ENCODE data around the gene SECISBP2. TPM values are rescaled to one million over a fixed set of nuclear protein-coding genes. Genes with fewer than 3 reads are reported as not detected.

SECISBP2 gene
- total and polyA plus RNA-seq, 4 donors: 14.2 to 37.7 (median 24.3) TPM

GRCh38 chr9:89363311-89363670 lies 45.0 kb downstream of the SECISBP2 start:
- no peak overlapping the region for H3K4me3 ChIP-seq (ENCODE audit: low read depth in 1 of 3, low read length in 3 of 3)
- no peaks in the 10 kb centered on the region for H3K27me3 ChIP-seq (ENCODE audit: control insufficient read depth in 4 of 4, insufficient read depth in 4 of 4, low read length in 3 of 4)
- H3K9ac ChIP-seq (ENCODE audit: low read depth in 1 of 2, low read length in 2 of 2): no peak overlapping the region
- peaks cover 0 to 2% (median 0%) of the 10 kb centered on the region in 4 donors for H3K4me1 ChIP-seq (ENCODE audit: control insufficient read depth in 4 of 4, insufficient read depth in 4 of 4, low read length in 3 of 4)
- 92% methylated on average over 6 of the region's 6 CpGs for WGBS
- no peaks in the 10 kb centered on the region for H3K9me3 ChIP-seq (ENCODE audit: control insufficient read depth in 4 of 4, low read length in 3 of 4)
- no peak for TF ChIP-seq TAF1 (conservative IDR thresholded peaks at IDR 0.05)
- TF ChIP-seq EGR1 (IDR thresholded peaks at IDR 0.05; ENCODE audit: low read depth in 2 of 2): no peak
- TF ChIP-seq GABPA (IDR thresholded peaks at IDR 0.05 in 1 of 2, conservative IDR thresholded peaks at IDR 0.05 in 1 of 2): no peak
- peaks cover 6 to 31% (median 16%) of the 10 kb centered on the region in 4 donors for H3K36me3 ChIP-seq (ENCODE audit: control insufficient read depth in 4 of 4, insufficient read depth in 3 of 4, low read depth in 1 of 4, low read length in 3 of 4)
- no peak overlapping the region for H3K27ac ChIP-seq (ENCODE audit: low read depth in 1 of 2, low read length in 2 of 2)
- DNase-seq (ENCODE audit: low spot score): no peak

- H3K4me3 ChIP-seq (ENCODE audit: low read depth in 1 of 3, low read length in 3 of 3): no peak overlapping the region
- no peaks in the 10 kb centered on the region for H3K27me3 ChIP-seq (ENCODE audit: control insufficient read depth in 4 of 4, insufficient read depth in 4 of 4, low read length in 3 of 4)
- 96% methylated on average over 9 of the region's 9 CpGs for WGBS
- no peak overlapping the region for H3K9ac ChIP-seq (ENCODE audit: low read depth in 1 of 2, low read length in 2 of 2)
- H3K9me3 ChIP-seq (ENCODE audit: control insufficient read depth in 4 of 4, low read length in 3 of 4): no peaks in the 10 kb centered on the region
- TF ChIP-seq ATF3 (IDR thresholded peaks at IDR 0.05) (no peak), NR2F2 (IDR thresholded peaks at IDR 0.05) (no peak)
- H3K36me3 ChIP-seq (ENCODE audit: control insufficient read depth in 4 of 4, insufficient read depth in 3 of 4, low read depth in 1 of 4, low read length in 3 of 4): peaks cover 6 to 27% (median 14%) of the 10 kb centered on the region in 4 donors
- DNase-seq (ENCODE audit: low spot score): no peak
- H3K27ac ChIP-seq (ENCODE audit: low read depth in 1 of 2, low read length in 2 of 2): no peak overlapping the region
- peaks cover 0 to 2% (median 0%) of the 10 kb centered on the region in 4 donors for H3K4me1 ChIP-seq (ENCODE audit: control insufficient read depth in 4 of 4, insufficient read depth in 4 of 4, low read length in 3 of 4)
These were observed 45.8 kb downstream of the SECISBP2 start for GRCh38 chr9:89363921-89364665.

GRCh38 chr9:89364666-89365531 lies 46.6 kb downstream of the SECISBP2 start:
- Histone ChIP-seq H3K4me3 (ENCODE audit: low read depth in 1 of 3, low read length in 3 of 3) (no peak overlapping the region), H3K27ac (ENCODE audit: low read depth in 1 of 2, low read length in 2 of 2) (no peak overlapping the region), H3K9ac (ENCODE audit: low read depth in 1 of 2, low read length in 2 of 2) (no peak overlapping the region), H3K4me1 (ENCODE audit: control insufficient read depth in 4 of 4, insufficient read depth in 4 of 4, low read length in 3 of 4) (peaks cover 0 to 2% (median 0%) of the 10 kb centered on the region in 4 donors), H3K27me3 (ENCODE audit: control insufficient read depth in 4 of 4, insufficient read depth in 4 of 4, low read length in 3 of 4) (no peaks in the 10 kb centered on the region), H3K9me3 (ENCODE audit: control insufficient read depth in 4 of 4, low read length in 3 of 4) (no peaks in the 10 kb centered on the region), H3K36me3 (ENCODE audit: control insufficient read depth in 4 of 4, insufficient read depth in 3 of 4, low read depth in 1 of 4, low read length in 3 of 4) (peaks cover 5 to 22% (median 14%) of the 10 kb centered on the region in 4 donors)
- WGBS: 92% methylated on average over 17 of the region's 17 CpGs
- TF ChIP-seq ZBTB33 (IDR thresholded peaks at IDR 0.05) (no peak), CTCF (IDR thresholded peaks at IDR 0.05; ENCODE audit: low read depth, low read length, missing input control) (no peak), HNF4G (IDR thresholded peaks at IDR 0.05) (no peak), ATF3 (IDR thresholded peaks at IDR 0.05) (no peak), NR2F2 (IDR thresholded peaks at IDR 0.05) (no peak)
- DNase-seq (ENCODE audit: low spot score): no peak

All from liver (tissue), 9 donors.